GM08714 (cell line): ENCODE data around the gene TREH.

Experiments used
- H3K4me3 ChIP-seq: fragments of 200-500 bp; sonication (Bioruptor generic); 2 replicates; pipeline ENCODE4 v1.5.1; 2014; ENCODE audit warnings: mild to moderate bottlenecking, low read length, inconsistent platforms
- ZNF274 ChIP-seq: IDR thresholded peaks from 2 replicates; pipeline ENCODE4 v1.6.1; 2012; ENCODE audit warnings: mild to moderate bottlenecking, low read depth, low read length

TREH gene

DNA sequence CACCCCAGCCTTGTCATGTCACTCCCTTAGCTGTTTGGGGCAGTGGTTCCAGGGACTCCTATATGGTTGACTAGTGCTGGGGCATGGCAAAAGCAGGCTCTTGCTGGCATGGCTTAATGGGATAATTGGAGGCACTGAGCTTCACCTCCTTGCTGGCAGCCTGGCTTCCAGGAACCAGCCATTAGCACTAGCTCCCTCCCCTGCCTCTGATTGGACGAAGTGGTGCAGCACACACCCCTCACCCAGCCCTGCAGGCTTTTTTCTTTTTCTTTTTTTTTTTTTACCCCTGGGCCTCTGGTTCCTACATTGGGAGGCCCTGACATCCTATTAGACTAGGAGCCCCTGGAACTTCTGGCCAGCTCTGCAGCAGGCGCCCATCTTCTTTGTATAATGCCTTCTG lies 53.5 kb downstream of the TREH start:
- H3K4me3 ChIP-seq = no peak overlapping the region
- no peak for TF ChIP-seq ZNF274

DNA sequence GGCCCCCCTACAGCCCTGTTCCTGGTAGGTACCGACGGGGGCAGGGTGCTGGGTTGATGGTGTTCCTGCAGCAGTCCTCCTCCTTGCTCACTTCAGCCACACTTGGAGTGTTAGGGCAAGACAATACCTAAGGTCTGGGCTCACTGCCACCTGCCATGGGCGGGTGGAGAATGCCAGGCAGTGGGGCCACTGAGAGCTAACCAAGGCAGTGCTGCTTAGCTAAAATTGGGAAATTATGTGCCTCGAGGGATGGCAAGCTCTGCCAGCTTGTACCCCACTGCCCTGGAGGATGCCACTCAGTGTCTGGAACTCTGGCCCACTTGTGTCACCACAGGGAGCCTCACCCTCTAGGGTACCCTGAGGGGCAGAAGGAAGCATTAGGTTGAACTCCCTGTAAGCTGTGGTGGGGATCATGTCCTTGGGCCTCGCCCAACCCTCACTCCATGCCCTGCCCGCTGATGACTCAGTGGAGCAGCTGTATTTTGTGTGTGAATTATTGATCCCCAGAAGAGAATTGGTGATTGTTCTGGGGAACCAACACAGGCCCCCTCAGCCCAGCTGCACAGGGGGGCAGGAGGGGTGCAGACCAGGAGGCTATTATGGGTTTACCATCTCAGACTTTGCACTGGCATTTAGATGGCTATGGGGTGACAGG lies 54.3 kb downstream of the TREH start:
- no peak for TF ChIP-seq ZNF274
- no peak overlapping the region for H3K4me3 ChIP-seq

DNA sequence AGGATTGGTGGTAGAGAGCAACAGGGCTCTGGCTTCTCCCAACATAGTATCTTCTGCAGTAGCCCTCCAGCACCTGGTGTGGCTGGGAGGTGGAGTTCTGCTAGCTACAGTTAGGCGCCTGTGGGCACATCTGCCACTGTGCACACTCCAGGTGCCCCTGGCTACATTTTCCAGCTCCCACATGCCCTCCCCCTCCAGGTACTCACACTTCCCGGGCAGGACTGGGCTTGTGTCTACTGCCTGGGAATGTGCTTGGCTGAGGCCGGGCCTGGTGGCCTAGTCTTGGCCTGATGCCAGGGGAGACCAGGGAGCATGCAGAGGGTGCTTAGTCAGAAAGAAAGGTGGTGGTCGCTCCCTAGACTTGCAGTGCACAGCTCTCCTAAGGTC lies 56.2 kb downstream of the TREH start:
- no peak overlapping the region for H3K4me3 ChIP-seq
- no peak for TF ChIP-seq ZNF274

DNA sequence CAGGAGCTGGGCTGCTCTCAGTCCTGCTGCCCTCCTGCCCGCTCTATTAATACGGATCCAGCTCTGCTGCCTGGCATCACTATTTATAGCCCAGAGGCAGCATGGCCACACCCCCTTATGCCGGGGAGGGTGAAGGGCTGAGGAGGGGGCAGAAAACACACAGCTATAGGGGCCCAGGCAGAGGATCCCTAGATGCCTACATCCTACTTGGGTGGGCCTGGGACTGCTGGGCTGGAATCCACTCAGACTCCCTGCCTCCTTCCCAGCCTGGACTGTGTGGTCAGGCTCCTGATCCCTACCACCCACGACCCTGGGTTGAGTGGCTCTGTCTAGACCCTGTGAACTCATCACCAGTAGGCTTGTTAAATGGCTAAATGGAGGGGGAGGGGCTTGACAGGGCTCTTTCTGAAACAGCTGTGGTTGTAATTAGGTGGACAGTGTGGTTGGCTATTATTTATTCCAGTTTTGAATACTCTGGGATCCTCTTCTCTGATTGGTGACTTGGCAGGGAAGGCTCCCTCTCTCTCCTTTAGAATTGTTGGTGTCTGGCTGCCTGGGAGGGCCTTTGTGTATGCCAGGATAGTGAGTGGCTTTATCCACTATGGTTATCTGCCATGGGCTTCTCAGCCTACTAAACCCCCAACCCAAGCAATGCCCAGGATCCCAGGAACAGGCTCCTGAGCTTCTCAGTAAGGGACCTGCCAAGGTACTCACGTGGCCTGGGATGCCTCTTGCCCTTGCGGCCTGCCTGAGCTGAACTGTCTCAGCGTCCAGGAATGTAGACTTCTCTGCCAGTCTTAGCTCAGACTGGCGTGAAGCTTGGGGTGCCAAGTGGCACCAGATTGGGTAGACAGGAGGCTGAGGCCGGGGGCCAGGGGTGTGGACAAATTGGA lies 56.8 kb downstream of the TREH start:
- no peak for TF ChIP-seq ZNF274
- no peak overlapping the region for H3K4me3 ChIP-seq

DNA sequence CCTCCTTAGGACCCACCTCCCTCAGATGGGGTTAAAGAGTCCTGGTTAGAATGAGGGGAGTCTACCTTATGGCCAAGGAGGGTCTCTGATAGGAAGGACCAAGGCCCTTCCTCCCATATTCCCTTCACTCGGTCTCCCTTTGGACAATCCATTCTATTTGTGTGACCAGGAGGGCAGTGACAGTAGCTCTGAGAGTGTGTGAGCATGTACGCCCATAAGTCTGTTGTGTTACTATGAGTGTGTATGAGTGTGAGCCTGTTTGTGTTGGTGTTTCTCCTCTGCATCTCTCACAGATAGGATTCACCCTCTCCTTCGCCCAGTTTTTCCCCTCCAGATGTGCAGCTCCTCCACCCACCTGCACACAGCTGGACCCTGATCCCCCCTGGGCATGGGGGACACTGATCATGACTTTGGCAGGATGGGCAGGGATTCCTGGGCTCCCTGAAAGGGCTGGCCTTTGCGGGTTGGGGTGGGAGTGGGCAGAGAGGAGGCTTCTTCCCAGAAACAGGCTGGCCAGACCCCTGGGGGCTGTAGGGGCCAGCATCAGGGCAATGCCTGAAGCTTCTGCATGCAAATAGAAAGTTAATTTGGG lies 57.6 kb downstream of the TREH start:
- no peak overlapping the region for H3K4me3 ChIP-seq
- no peak for TF ChIP-seq ZNF274

DNA sequence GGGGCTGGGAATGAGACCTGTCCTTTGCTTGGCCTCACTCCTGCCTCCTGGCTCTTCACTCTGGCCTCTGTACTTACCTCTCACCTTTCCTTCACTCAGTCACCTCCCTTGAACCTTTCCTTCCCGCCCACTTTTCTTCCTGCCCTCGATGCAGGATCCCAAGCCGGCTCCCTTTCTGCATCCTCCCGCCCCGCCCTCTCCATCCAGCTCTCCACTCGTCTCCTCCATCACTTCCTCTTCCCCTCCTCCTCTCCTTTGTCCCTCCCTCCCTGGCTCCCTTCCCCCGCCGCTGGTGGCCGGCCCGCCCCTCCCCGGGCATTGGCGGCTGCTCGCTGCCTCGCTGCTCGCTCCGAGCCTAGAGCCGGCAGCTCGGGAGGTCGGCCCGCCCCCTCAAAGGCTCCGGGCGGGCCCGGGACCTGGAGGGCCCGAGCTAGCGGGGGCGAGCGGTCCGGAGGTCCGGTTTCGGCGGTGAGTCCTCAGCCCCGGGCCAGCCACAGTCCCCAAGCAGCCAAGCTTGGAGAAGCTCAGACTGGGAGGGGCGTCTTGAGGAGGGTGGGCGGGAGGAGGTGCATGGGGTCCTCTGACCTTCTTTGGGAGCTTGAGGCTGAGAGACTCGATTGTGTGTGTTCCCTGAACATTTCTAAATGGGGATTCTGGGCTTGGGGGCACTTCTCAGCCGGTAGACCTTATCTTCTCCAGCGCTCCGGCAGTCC lies 58.2 kb downstream of the TREH start:
- no peak overlapping the region for H3K4me3 ChIP-seq
- TF ChIP-seq ZNF274 = no peak

DNA sequence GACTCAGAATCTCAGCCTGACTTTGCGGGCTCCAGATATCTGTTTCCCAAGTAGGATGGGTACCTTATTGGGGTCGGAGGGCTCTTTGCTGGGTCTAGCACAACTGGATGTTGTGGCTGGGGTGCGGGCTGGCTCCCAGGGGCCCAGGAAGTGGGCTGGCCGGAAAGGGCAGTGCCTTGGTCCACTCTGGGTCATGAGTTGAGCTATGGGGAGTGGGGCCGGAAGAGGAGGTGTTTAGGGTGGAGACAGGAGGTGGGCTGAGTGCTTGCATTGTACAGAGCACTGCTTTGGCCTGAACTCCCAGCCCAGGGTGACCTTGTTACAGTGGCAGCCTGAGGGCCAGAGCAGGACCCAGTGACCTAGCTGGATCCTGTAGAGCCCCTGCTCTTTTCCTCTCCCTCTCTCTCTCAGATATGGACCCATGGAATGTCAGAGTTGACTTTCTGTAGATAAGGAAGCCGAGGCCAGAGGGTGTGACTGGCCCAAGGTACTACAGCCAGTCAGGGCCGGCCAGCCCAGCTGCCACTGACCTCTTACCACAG lies 58.9 kb downstream of the TREH start:
- TF ChIP-seq ZNF274 = no peak
- no peak overlapping the region for H3K4me3 ChIP-seq

DNA sequence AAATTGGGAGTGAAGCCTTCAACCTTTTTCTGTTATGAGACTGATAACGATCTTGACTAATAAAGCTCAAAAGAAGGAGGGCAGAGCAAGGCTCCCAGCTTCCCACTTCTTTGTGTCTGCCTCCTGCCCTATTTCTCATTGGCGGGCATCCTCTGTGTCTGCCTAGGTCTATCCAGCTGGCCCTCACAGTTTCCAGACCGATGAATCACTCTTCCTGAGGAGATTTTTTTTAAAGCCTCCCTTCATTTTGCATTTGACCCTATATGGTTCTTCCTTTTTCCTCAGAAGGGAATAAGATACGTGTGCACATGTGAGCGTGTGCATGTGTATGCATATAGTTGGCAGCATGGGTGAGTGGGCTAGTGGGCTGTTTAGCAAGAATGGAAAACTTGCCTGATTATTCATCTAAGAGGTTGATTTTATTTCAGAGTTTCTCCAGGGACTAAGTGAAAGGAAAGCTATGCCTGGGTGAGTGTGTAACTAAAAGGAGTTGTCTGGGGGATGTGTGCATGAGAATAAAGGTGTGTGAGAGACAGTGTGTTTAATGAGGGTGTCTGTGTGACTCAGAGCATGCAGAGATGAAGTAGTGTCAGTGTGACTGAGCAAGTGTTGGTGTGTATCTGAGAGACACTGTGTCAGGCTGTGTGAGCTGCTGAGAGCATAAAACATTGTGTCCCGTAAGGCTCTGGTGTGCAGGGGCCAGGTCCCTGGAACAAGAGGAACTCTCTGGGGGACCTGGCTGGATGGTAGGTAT lies 59.8 kb downstream of the TREH start:
- no peak overlapping the region for H3K4me3 ChIP-seq
- TF ChIP-seq ZNF274 = no peak

DNA sequence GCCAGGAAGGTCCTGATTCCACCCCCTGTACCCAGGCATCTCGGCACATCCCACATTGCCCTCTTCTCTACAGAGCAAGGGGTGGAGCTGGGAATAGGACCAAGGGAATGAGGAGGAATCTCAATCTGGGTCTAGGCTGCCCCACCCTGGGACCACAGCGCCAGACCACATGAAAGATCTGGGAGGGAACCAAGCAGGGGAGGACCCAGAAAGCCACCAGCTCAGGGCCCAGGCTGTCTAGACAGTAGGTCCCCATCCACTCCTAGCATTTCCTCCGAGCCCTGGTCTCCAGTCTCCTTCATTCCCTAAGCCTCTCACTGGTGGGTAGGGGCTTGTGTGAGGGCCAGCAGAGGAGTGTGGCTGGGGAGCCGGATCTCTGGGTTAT lies 60.5 kb downstream of the TREH start:
- no peak overlapping the region for H3K4me3 ChIP-seq
- no peak for TF ChIP-seq ZNF274

DNA sequence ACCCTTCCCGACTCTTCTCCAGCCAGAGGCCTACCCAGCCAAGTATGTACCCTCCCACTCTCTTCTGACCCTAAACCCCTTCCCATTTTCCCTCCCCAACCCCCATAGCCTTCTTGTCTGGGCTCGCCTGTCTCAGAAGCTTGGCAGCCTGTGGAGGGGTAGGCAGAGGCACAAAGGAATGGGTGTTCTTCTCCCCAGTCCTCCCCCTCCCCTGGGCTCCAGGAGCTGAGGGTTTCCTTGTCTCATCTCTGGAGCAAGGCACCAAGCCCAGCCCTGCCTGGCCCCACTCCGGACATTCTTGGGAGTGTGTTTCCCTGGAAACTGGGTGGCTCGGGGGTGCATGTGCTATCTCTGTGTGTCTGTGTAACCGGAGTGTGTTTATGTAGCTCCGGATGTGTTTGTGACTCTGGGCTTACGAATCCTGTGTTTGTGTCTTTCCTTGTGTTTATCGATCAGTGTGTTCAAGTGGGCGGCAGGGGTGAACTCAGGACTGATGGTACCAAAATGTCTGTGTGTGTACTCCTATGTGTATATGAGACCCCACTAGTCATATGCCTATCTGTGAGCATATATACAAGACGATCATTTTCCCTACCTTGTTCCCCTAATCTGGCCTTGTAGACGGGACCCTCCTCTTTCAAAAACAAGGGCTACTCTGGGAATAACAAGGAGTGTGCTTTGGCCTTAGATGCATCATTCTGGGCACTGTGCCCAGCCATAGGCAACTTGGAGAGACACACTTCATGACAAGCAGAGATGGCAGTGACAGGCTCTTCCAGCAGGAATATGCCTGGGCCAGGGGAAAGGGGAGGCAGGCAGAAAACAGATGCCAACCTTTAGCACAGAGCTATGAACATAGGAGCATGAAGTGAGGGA lies 61.1 kb downstream of the TREH start:
- no peak overlapping the region for H3K4me3 ChIP-seq

DNA sequence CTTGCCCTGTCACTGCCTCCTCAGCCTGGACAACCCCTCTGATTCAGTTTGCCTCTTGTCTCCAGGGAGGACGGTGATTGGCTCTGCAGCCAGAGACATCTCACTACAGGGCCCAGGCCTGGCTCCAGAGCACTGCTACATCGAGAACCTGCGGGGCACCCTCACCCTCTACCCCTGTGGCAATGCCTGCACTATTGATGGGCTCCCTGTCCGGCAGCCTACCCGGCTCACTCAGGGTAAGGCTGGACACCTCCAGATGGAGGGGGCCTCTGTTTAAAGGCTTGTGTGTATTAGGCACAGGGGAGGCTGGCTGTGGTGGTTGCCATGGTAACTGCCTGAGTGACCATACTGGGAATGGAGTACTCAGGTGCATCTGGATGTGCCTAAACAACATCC lies 63.5 kb downstream of the TREH start:
- no peak overlapping the region for H3K4me3 ChIP-seq
- TF ChIP-seq ZNF274 = no peak

More for the DNA sequence above, 61.1 kb downstream of the TREH start:
- no peak for TF ChIP-seq ZNF274

DNA sequence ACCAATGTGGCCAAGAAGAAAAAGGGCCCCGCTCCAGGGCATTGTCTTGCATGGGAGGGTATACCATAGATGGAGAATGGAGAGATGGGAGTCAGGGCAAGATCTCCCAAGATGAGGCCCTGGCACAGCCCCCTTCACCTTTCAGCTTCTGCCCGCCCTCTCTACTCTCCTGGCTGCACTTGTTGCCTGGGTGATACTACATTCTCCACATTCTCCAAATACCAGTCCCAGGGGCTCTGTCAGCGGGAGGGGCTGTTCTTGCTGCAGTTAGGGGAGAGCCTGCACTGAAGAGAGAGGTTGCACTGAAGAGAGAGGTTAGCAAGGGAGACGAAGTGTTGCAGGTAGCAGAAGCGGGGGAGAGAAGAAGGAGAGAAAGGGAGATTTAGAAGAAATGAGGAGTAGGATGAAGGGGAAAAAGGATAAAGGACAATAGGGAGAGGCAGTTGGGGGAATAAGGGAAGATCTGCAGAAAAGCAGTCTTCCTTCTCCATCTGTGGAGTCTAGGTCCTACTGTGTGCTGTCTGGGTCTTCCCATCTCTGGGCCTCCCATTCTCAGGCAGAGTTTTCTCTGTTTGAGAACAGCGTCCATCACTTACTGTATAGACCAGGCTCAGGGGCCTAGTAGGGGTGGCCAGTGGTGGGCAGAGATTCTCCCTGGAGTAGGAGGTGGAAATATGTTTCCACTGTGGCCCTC lies 64.0 kb downstream of the TREH start:
- no peak overlapping the region for H3K4me3 ChIP-seq
- TF ChIP-seq ZNF274 = no peak
